Astrocyte of the cerebellum (primary cell): ENCODE measurements around the gene MTHFD2L.
"Not testable (repeated sequence)": the region's sequence is repeated elsewhere in the genome, so short reads cannot be mapped to it uniquely, and the experiment has no call there.

Experiments
- DNase-seq: peaks from one replicate; pipeline ENCODE4 v3.0.0-alpha.2; 2011; ENCODE audit warnings: low read depth
- H3K4me3 ChIP-seq: 2 replicates; pipeline ENCODE4 v1.5.1; 2011; ENCODE audit warnings: mild to moderate bottlenecking, low read depth, low read length, moderate library complexity
- CTCF ChIP-seq: IDR thresholded peaks from 2 replicates; pipeline ENCODE4 v1.5.1; 2012; ENCODE audit warnings: low read length, low read depth, moderate library complexity, mild to moderate bottlenecking; ENCODE audit errors: missing control alignments
- in situ Hi-C: cut with HindIII; loops from 2 replicates; pipeline ENCODE4 v1.10.0; 2017; ENCODE audit warnings: low sequenced_read_pairs

The MTHFD2L gene

DNA sequence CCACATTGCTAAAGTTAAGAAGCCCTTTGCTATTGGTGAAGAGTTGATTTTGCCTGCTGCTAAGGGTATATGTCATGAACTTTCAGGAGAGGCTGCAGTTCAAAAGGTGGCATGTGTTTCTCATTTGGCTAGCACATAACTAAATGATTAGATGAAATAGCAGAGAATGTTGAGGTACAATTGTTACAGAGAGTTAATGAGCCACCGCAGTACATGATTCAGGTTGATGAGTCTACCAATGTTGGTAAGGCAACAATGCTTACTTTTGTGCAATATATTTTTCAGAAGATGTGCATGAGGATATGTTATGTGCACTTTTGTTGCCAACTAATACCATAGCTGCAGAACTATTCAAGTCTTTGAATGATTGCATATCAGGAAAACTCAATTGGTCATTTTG, 37.8 kb upstream of the MTHFD2L start:
- DNase-seq, result no peak
- in situ Hi-C loops, result no loop called here
- no peak for TF ChIP-seq CTCF
- H3K4me3 ChIP-seq, result no peak overlapping the region

- in situ Hi-C loops, result no loop called here
- no peak overlapping the region for H3K4me3 ChIP-seq
- DNase-seq, result no peak
- TF ChIP-seq CTCF, result no peak
Measured at GRCh38 chr4:74121643-74122579, 36.0 kb upstream of the MTHFD2L start.

DNA sequence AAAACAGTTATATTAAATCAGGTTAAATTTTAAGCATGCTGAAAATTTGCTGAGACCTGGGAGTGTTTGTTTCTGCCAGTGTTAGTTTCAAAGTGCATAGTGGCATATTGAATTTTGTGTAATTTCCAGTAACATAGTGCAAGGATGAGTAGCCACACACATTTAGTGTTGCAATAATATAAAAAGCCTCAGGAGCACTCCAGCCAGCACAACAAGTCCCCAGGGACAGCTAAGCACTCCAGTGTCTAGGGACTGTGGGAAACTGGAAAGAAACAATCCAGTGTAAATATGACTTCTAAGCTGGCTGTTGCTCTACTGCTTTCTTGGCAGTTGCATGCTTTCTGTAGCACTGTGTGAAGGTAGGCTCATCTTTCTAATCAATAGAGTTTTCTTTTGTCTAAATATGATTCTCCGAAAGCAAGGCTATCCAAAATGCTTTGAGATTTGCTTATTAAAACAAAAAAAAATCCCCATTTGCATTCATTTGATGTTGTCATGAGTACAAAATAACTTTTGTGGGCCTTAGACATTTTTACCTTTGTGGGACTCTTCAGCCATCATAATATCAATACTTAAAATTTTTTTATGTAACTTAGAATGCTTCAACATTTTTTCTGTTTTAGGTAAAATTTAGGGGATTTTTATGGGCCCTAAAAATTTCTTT, 34.7 kb upstream of the MTHFD2L start:
- H3K4me3 ChIP-seq, result no peak overlapping the region
- in situ Hi-C loops, result no loop called here
- no peak for DNase-seq
- TF ChIP-seq CTCF, result no peak

DNA sequence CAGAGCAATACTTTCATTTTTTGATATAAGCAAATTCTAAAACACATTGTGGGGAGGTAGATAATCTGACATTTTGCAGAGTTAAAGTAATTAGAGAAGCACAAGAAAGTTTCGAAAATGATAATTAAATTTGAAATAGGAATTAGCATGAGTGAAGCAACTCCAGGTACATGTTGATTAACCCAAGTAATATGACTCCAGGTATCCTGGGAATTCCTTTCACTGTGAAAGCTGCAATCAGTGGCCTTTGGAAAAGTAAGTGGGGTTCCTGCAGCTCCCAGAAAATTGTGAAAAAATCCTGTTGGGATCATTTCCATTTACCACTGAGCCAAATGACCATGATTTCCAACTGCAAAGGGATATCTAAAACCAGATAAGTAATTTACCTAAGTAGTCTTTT, 32.9 kb upstream of the MTHFD2L start:
- DNase-seq, result no peak
- in situ Hi-C loops, result loop anchor here (25.0 kb wide), 1 partner anchor 463 kb away; no protein-coding TSS in a partner anchor
- no peak overlapping the region for H3K4me3 ChIP-seq
- TF ChIP-seq CTCF, result no peak

DNA sequence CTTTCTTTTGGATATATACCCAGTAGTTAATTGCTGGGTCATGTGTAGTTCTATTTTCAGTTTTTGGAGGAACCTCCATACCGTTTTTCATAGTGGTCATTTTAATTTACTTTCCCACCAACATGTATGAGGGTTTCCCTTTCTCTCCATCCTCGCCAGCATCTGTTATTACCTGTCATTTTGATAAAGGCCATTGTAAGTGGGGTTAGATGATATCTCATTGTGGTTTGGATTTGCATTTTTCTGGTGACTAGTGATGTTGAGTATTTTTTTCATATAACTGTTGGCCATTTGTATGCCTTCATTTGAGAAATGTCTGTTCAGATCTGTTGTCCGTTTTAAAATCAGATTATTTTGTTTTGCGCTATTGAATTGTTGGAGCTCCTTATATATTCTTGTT, 30.2 kb upstream of the MTHFD2L start:
- in situ Hi-C loops, result loop anchor here (25.0 kb wide), 1 partner anchor 465 kb away; no protein-coding TSS in a partner anchor
- H3K4me3 ChIP-seq, result no peak overlapping the region
- TF ChIP-seq CTCF, result no peak
- no peak for DNase-seq

GRCh38 chr4:74130843-74131242, 27.1 kb upstream of the MTHFD2L start:
- in situ Hi-C loops, result loop anchor here (25.0 kb wide), 1 partner anchor 469 kb away; no protein-coding TSS in a partner anchor
- not testable (repeated sequence) for H3K4me3 ChIP-seq, DNase-seq

GRCh38 chr4:74132188-74132587, 25.7 kb upstream of the MTHFD2L start:
- in situ Hi-C loops, result loop anchor here (25.0 kb wide), 1 partner anchor 470 kb away; no protein-coding TSS in a partner anchor
- DNase-seq, result not testable (repeated sequence)

More at GRCh38 chr4:74132188-74132587, 25.7 kb upstream of the MTHFD2L start:
- H3K4me3 ChIP-seq, result not testable (repeated sequence)
